Measurements from ENCODE around the gene PLAC1. TPM values are rescaled to one million over a fixed set of nuclear protein-coding genes. Genes with fewer than 3 reads are reported as not detected.

PLAC1 gene
- total RNA-seq, 1 donor from 2014 or later = not detected

DNA sequence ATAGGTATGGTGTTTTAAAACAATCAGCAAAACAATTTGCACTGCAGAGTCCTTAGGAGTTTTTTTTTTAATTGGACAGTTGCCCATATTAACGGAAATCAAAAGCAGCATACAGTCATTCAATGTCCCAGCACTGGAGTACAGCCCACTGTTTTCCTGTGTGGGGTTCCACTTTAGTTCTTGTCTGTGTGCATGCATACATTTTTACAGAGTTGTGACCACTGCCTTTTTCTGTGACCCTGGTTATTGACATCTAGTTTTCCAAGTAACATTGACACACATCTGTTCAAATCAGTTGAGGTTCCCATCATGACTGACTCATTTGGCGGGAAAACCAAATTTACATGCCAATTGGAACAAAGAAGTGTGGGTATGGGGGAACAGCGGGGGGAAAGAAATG, 115.0 kb downstream of the PLAC1 start:
- no peak overlapping the region for H3K4me3 Mint-ChIP-seq (ENCODE audit: unreplicated experiment)
- DNase-seq (ENCODE audit: extremely low spot score, unreplicated experiment) = no peak

GRCh38 chrX:134542485-134542884, 115.8 kb downstream of the PLAC1 start:
- peaks cover 29% of the 10 kb centered on the region for H3K4me1 Mint-ChIP-seq (ENCODE audit: unreplicated experiment)
- peak overlapping the region; percentile 50 for H3K27ac Mint-ChIP-seq (ENCODE audit: unreplicated experiment)
- H3K36me3 Mint-ChIP-seq (ENCODE audit: unreplicated experiment) = no peaks in the 10 kb centered on the region
- no peak for TF ChIP-seq CTCF (IDR thresholded peaks at IDR 0.05)
- no peak overlapping the region for H3K4me3 Mint-ChIP-seq (ENCODE audit: unreplicated experiment)
- DNase-seq (ENCODE audit: extremely low spot score, unreplicated experiment) = no peak
- no peaks in the 10 kb centered on the region for H3K9me3 Mint-ChIP-seq (ENCODE audit: unreplicated experiment)
- H3K27me3 Mint-ChIP-seq (ENCODE audit: unreplicated experiment) = no peaks in the 10 kb centered on the region

More for the DNA sequence above, 115.0 kb downstream of the PLAC1 start:
- Mint-ChIP-seq H3K27me3 (ENCODE audit: unreplicated experiment) (no peaks in the 10 kb centered on the region), H3K4me1 (ENCODE audit: unreplicated experiment) (peaks cover 27% of the 10 kb centered on the region), H3K27ac (ENCODE audit: unreplicated experiment) (no peak overlapping the region), H3K9me3 (ENCODE audit: unreplicated experiment) (no peaks in the 10 kb centered on the region), H3K36me3 (ENCODE audit: unreplicated experiment) (no peaks in the 10 kb centered on the region)
- no peak for TF ChIP-seq CTCF (IDR thresholded peaks at IDR 0.05)

DNA sequence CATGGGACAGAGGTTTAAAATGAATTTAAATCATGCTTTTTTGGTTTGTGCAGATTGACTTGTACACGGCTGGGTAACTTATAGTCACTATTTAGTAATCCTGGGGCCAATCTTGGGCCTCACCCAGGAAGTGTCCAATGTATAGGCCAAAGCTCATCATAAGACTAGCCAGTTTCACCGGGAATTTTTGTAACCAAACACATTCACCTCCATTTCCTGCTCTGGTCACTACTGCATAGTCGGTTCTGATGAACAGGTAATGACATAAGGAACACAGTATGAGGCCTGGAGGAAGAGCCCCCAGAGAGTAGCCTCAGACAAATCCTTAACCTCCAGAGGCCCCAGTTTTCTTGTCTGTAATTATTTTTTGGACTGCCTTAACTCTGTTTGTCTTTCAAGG, 116.4 kb downstream of the PLAC1 start:
- H3K27me3 Mint-ChIP-seq (ENCODE audit: unreplicated experiment) = no peaks in the 10 kb centered on the region
- no peak overlapping the region for H3K4me3 Mint-ChIP-seq (ENCODE audit: unreplicated experiment)
- H3K36me3 Mint-ChIP-seq (ENCODE audit: unreplicated experiment) = no peaks in the 10 kb centered on the region
- H3K9me3 Mint-ChIP-seq (ENCODE audit: unreplicated experiment) = no peaks in the 10 kb centered on the region
- no peak for DNase-seq (ENCODE audit: extremely low spot score, unreplicated experiment)
- no peak for TF ChIP-seq CTCF (IDR thresholded peaks at IDR 0.05)
- H3K27ac Mint-ChIP-seq (ENCODE audit: unreplicated experiment) = no peak overlapping the region
- peaks cover 29% of the 10 kb centered on the region for H3K4me1 Mint-ChIP-seq (ENCODE audit: unreplicated experiment)

- no peak for DNase-seq (ENCODE audit: extremely low spot score, unreplicated experiment)
- no peak overlapping the region for H3K27ac Mint-ChIP-seq (ENCODE audit: unreplicated experiment)
- no peaks in the 10 kb centered on the region for H3K9me3 Mint-ChIP-seq (ENCODE audit: unreplicated experiment)
- no peak for TF ChIP-seq CTCF (IDR thresholded peaks at IDR 0.05)
- H3K36me3 Mint-ChIP-seq (ENCODE audit: unreplicated experiment) = no peaks in the 10 kb centered on the region
- no peaks in the 10 kb centered on the region for H3K27me3 Mint-ChIP-seq (ENCODE audit: unreplicated experiment)
- no peak overlapping the region for H3K4me3 Mint-ChIP-seq (ENCODE audit: unreplicated experiment)
- peaks cover 29% of the 10 kb centered on the region for H3K4me1 Mint-ChIP-seq (ENCODE audit: unreplicated experiment)
These were observed 120.0 kb downstream of the PLAC1 start for GRCh38 chrX:134538316-134538715.

- no peaks in the 10 kb centered on the region for H3K27me3 Mint-ChIP-seq (ENCODE audit: unreplicated experiment)
- peaks cover 21% of the 10 kb centered on the region for H3K4me1 Mint-ChIP-seq (ENCODE audit: unreplicated experiment)
- H3K9me3 Mint-ChIP-seq (ENCODE audit: unreplicated experiment) = no peaks in the 10 kb centered on the region
- no peak for DNase-seq (ENCODE audit: extremely low spot score, unreplicated experiment)
- peak overlapping the region; percentile 44 for H3K4me3 Mint-ChIP-seq (ENCODE audit: unreplicated experiment)
- no peaks in the 10 kb centered on the region for H3K36me3 Mint-ChIP-seq (ENCODE audit: unreplicated experiment)
- H3K27ac Mint-ChIP-seq (ENCODE audit: unreplicated experiment) = peak overlapping the region; percentile 69
- no peak for TF ChIP-seq CTCF (IDR thresholded peaks at IDR 0.05)
These were observed 120.9 kb downstream of the PLAC1 start for GRCh38 chrX:134537179-134537955.

Data from osteocyte (in vitro differentiated cells).